WTC11 (cell line): ENCODE measurements around the gene PI4K2A. TPM values are rescaled to one million over a fixed set of nuclear protein-coding genes. Genes with fewer than 3 reads are reported as not detected.
A peak's percentile ranks its signal among the peaks of the same experiment; 100 is the strongest.

Experiments used
- ATAC-seq: fragments of 200-7000 bp; cut with Tn5 transposase; 2 replicates; pipeline ENCODE4 v1.10.0; 2021; ENCODE audit warnings: mild to moderate bottlenecking, moderate library complexity
- CTCF ChIA-PET: fragments of 300-600 bp; sonication (Branson Sonifier 250); formaldehyde crosslinking; loops from one replicate; lab custom pipeline; 2021; ENCODE audit warnings: antibody characterized with exemption; lab: Charles Lee
- POLR2A ChIA-PET: fragments of 350-600 bp; sonication (Branson Sonifier 250); formaldehyde crosslinking; loops from one replicate; lab custom pipeline; 2021; ENCODE audit warnings: antibody characterized with exemption; lab: Charles Lee
- DNase-seq: peaks from one replicate; pipeline ENCODE4 v3.0.0; 2021; ENCODE audit warnings: low spot score
- H3K27ac Mint-ChIP-seq: 2 replicates; pipeline ENCODE4 v1.8.0; 2021; ENCODE audit warnings: mixed read lengths
- H3K27me3 Mint-ChIP-seq: 2 replicates; pipeline ENCODE4 v1.8.0; 2021; ENCODE audit warnings: low read depth, mild to moderate bottlenecking, moderate library complexity, mixed read lengths
- H3K36me3 Mint-ChIP-seq: 2 replicates; pipeline ENCODE4 v1.8.0; 2021; ENCODE audit warnings: mixed read lengths
- H3K4me1 Mint-ChIP-seq: 2 replicates; pipeline ENCODE4 v1.8.0; 2022; ENCODE audit warnings: mixed read lengths
- H3K4me3 Mint-ChIP-seq: 2 replicates; pipeline ENCODE4 v1.8.0; 2021; ENCODE audit warnings: mild to moderate bottlenecking, moderate library complexity, mixed read lengths
- H3K9me3 Mint-ChIP-seq: 2 replicates; pipeline ENCODE4 v1.8.0; 2021; ENCODE audit warnings: mixed read lengths
- ATF1 ChIP-seq: sonication (generic); formaldehyde crosslinking; IDR thresholded peaks from 2 replicates; pipeline ENCODE4 v1.8.1; 2023; ENCODE audit warnings: mild to moderate bottlenecking, moderate library complexity, missing genetic modification reagents
- CREB1 ChIP-seq: sonication (generic); formaldehyde crosslinking; IDR thresholded peaks from 2 replicates; pipeline ENCODE4 v1.8.0; 2023; ENCODE audit warnings: mild to moderate bottlenecking, missing genetic modification reagents
- E2F4 ChIP-seq: sonication (generic); formaldehyde crosslinking; IDR thresholded peaks from 2 replicates; pipeline ENCODE4 v1.8.1; 2022; ENCODE audit warnings: low read depth, mild to moderate bottlenecking, moderate library complexity, missing genetic modification reagents, borderline replicate concordance
- ESRRA ChIP-seq: sonication (generic); formaldehyde crosslinking; IDR thresholded peaks from 2 replicates; pipeline ENCODE4 v1.8.1; 2022; ENCODE audit warnings: mild to moderate bottlenecking, missing genetic modification reagents, borderline replicate concordance
- GTF2I ChIP-seq: fragments of 250-450 bp; sonication (Bioruptor Pico); conservative IDR thresholded peaks from 2 replicates; pipeline ENCODE4 v1.4.0; 2021; ENCODE audit warnings: mild to moderate bottlenecking
- HMGA2 ChIP-seq: fragments of 250-450 bp; sonication (Bioruptor Pico); IDR thresholded peaks from 2 replicates; pipeline ENCODE4 v1.4.0; 2021; ENCODE audit warnings: mild to moderate bottlenecking, moderate library complexity
- MXD4 ChIP-seq: fragments of 250-450 bp; sonication (Bioruptor Pico); IDR thresholded peaks from 2 replicates; pipeline ENCODE4 v1.8.0; 2021; ENCODE audit warnings: mild to moderate bottlenecking, moderate library complexity, borderline replicate concordance
- NFYB ChIP-seq: sonication (generic); formaldehyde crosslinking; conservative IDR thresholded peaks from 2 replicates; pipeline ENCODE4 v1.8.0; 2022; ENCODE audit warnings: low read depth, missing genetic modification reagents
- NR2C2 ChIP-seq: sonication (generic); formaldehyde crosslinking; IDR thresholded peaks from 2 replicates; pipeline ENCODE4 v1.8.0; 2022; ENCODE audit warnings: mild to moderate bottlenecking, missing genetic modification reagents
- SMAD3 ChIP-seq: sonication (generic); formaldehyde crosslinking; IDR thresholded peaks from 2 replicates; pipeline ENCODE4 v1.8.0; 2022; ENCODE audit warnings: missing genetic modification reagents, mild to moderate bottlenecking, borderline replicate concordance
- SOX15 ChIP-seq: fragments of 250-450 bp; sonication (Bioruptor Pico); IDR thresholded peaks from 2 replicates; pipeline ENCODE4 v1.9.0; 2021; ENCODE audit warnings: mild to moderate bottlenecking
- TEAD1 ChIP-seq: sonication (generic); formaldehyde crosslinking; IDR thresholded peaks from 2 replicates; pipeline ENCODE4 v1.8.0; 2022; ENCODE audit warnings: mild to moderate bottlenecking, missing genetic modification reagents
- ZNF121 ChIP-seq: sonication (generic); formaldehyde crosslinking; IDR thresholded peaks from 2 replicates; pipeline ENCODE4 v1.8.0; 2023; ENCODE audit warnings: missing genetic modification reagents
- ZNF138 ChIP-seq: sonication (generic); formaldehyde crosslinking; conservative IDR thresholded peaks from 2 replicates; pipeline ENCODE4 v1.8.1; 2022; ENCODE audit warnings: mild to moderate bottlenecking, moderate library complexity, missing genetic modification reagents
- ZNF219 ChIP-seq: sonication (generic); formaldehyde crosslinking; IDR thresholded peaks from 2 replicates; pipeline ENCODE4 v1.8.0; 2023; ENCODE audit warnings: missing genetic modification reagents, mild to moderate bottlenecking, borderline replicate concordance
- ZNF232 ChIP-seq: sonication (generic); formaldehyde crosslinking; IDR thresholded peaks from 2 replicates; pipeline ENCODE4 v1.8.0; 2022; ENCODE audit warnings: mild to moderate bottlenecking, missing genetic modification reagents
- ZNF671 ChIP-seq: fragments of 250-450 bp; sonication (Bioruptor Pico); IDR thresholded peaks from 2 replicates; pipeline ENCODE4 v1.8.0; 2021; ENCODE audit warnings: mild to moderate bottlenecking
- total RNA-seq: library from RNA; stranded (reverse); gene quantifications from 3 replicates; pipeline ENCODE4 v1.2.3, GENCODE V29; 2021
- TF ChIP-seq, protein P1 (sequence below): fragments of 250-450 bp; sonication (Bioruptor Pico); conservative IDR thresholded peaks from 2 replicates; pipeline ENCODE4 v1.9.0; 2021; ENCODE audit warnings: mild to moderate bottlenecking
- TF ChIP-seq, protein P2 (sequence below): sonication (generic); formaldehyde crosslinking; IDR thresholded peaks from 2 replicates; pipeline ENCODE4 v1.8.1; 2023; ENCODE audit warnings: mild to moderate bottlenecking, missing genetic modification reagents, moderate library complexity
- TF ChIP-seq, protein P3 (sequence below): sonication (generic); formaldehyde crosslinking; IDR thresholded peaks from 2 replicates; pipeline ENCODE4 v1.8.1; 2022; ENCODE audit warnings: mild to moderate bottlenecking, missing genetic modification reagents, moderate library complexity, borderline replicate concordance
- TF ChIP-seq, protein P4 (sequence below): sonication (generic); formaldehyde crosslinking; IDR thresholded peaks from 2 replicates; pipeline ENCODE4 v1.8.0; 2023; ENCODE audit warnings: missing genetic modification reagents
- TF ChIP-seq, protein P5 (sequence below): fragments of 250-450 bp; sonication (Bioruptor Pico); IDR thresholded peaks from 2 replicates; pipeline ENCODE4 v1.9.0; 2021; ENCODE audit warnings: mild to moderate bottlenecking
- TF ChIP-seq, protein P6 (sequence below): sonication (generic); formaldehyde crosslinking; conservative IDR thresholded peaks from 2 replicates; pipeline ENCODE4 v1.8.1; 2023; ENCODE audit warnings: mild to moderate bottlenecking, low read depth, missing genetic modification reagents, moderate library complexity
- TF ChIP-seq, protein P7 (sequence below): sonication (generic); formaldehyde crosslinking; IDR thresholded peaks from 2 replicates; pipeline ENCODE4 v1.8.0; 2022; ENCODE audit warnings: mild to moderate bottlenecking, missing genetic modification reagents

PI4K2A gene
- total RNA-seq, 1 experiment from 2014 or later = 19.5 TPM

- TF ChIP-seq ZNF219 (CRISPR knock-in tag) = no peak
- no peak for TF ChIP-seq GTF2I
- TF ChIP-seq, protein P1, sequence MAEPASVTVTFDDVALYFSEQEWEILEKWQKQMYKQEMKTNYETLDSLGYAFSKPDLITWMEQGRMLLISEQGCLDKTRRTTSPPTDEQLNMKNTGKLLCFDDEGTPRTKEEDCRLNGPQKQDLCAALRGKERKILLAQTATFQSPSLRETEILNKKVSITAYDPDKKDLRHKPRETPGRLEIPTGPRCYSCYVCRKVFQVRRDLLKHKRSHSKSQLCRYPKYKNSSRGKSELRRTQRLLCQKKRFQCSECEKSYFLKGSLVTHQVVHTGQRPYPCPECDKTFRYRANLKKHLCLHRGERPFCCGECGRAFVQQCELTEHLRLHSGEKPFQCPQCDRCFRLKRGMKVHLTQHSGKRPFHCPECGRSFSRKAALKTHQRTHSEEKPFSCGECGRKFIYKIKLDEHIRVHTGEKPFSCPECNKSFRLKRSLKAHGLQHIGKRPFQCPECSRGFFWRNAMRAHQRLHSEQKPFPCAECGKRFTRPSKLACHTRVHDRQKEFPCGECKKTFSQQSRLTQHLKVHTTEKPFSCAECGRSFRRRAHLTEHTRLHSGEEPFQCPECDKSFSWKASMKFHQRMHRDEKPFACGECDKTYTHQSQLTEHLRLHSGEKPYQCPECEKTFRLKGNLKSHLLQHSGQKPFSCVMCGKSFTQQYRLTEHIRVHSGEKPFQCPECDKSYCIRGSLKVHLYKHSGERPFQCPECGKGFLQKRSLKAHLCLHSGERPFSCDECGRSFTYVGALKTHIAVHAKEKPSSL (CRISPR knock-in tag) = no peak
- TF ChIP-seq, protein P2, sequence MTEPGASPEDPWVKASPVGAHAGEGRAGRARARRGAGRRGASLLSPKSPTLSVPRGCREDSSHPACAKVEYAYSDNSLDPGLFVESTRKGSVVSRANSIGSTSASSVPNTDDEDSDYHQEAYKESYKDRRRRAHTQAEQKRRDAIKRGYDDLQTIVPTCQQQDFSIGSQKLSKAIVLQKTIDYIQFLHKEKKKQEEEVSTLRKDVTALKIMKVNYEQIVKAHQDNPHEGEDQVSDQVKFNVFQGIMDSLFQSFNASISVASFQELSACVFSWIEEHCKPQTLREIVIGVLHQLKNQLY (CRISPR knock-in tag) = no peak
- TF ChIP-seq, protein P3, sequence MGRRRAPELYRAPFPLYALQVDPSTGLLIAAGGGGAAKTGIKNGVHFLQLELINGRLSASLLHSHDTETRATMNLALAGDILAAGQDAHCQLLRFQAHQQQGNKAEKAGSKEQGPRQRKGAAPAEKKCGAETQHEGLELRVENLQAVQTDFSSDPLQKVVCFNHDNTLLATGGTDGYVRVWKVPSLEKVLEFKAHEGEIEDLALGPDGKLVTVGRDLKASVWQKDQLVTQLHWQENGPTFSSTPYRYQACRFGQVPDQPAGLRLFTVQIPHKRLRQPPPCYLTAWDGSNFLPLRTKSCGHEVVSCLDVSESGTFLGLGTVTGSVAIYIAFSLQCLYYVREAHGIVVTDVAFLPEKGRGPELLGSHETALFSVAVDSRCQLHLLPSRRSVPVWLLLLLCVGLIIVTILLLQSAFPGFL (CRISPR knock-in tag) = no peak
- TF ChIP-seq SMAD3 = no peak
- no peak for TF ChIP-seq CREB1 (CRISPR knock-in tag)
- TF ChIP-seq, protein P4, sequence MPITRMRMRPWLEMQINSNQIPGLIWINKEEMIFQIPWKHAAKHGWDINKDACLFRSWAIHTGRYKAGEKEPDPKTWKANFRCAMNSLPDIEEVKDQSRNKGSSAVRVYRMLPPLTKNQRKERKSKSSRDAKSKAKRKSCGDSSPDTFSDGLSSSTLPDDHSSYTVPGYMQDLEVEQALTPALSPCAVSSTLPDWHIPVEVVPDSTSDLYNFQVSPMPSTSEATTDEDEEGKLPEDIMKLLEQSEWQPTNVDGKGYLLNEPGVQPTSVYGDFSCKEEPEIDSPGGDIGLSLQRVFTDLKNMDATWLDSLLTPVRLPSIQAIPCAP (CRISPR knock-in tag) = no peak
- no peak for TF ChIP-seq NFYB (CRISPR knock-in tag)
- TF ChIP-seq ESRRA (CRISPR knock-in tag) = no peak
- no peak for TF ChIP-seq SOX15 (CRISPR knock-in tag)
- no peak for TF ChIP-seq MXD4 (CRISPR knock-in tag)
- TF ChIP-seq, protein P5, sequence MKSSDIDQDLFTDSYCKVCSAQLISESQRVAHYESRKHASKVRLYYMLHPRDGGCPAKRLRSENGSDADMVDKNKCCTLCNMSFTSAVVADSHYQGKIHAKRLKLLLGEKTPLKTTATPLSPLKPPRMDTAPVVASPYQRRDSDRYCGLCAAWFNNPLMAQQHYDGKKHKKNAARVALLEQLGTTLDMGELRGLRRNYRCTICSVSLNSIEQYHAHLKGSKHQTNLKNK (CRISPR knock-in tag) = no peak
- TF ChIP-seq, protein P6, sequence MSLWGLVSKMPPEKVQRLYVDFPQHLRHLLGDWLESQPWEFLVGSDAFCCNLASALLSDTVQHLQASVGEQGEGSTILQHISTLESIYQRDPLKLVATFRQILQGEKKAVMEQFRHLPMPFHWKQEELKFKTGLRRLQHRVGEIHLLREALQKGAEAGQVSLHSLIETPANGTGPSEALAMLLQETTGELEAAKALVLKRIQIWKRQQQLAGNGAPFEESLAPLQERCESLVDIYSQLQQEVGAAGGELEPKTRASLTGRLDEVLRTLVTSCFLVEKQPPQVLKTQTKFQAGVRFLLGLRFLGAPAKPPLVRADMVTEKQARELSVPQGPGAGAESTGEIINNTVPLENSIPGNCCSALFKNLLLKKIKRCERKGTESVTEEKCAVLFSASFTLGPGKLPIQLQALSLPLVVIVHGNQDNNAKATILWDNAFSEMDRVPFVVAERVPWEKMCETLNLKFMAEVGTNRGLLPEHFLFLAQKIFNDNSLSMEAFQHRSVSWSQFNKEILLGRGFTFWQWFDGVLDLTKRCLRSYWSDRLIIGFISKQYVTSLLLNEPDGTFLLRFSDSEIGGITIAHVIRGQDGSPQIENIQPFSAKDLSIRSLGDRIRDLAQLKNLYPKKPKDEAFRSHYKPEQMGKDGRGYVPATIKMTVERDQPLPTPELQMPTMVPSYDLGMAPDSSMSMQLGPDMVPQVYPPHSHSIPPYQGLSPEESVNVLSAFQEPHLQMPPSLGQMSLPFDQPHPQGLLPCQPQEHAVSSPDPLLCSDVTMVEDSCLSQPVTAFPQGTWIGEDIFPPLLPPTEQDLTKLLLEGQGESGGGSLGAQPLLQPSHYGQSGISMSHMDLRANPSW (CRISPR knock-in tag) = no peak
- TF ChIP-seq, protein P7, sequence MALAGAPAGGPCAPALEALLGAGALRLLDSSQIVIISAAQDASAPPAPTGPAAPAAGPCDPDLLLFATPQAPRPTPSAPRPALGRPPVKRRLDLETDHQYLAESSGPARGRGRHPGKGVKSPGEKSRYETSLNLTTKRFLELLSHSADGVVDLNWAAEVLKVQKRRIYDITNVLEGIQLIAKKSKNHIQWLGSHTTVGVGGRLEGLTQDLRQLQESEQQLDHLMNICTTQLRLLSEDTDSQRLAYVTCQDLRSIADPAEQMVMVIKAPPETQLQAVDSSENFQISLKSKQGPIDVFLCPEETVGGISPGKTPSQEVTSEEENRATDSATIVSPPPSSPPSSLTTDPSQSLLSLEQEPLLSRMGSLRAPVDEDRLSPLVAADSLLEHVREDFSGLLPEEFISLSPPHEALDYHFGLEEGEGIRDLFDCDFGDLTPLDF (CRISPR knock-in tag) = no peak
- TF ChIP-seq HMGA2 = no peak
Measured at GRCh38 chr10:97713339-97713825, 72.9 kb downstream of the PI4K2A start, which contains the start of gene MARVELD1 (continued).

DNA sequence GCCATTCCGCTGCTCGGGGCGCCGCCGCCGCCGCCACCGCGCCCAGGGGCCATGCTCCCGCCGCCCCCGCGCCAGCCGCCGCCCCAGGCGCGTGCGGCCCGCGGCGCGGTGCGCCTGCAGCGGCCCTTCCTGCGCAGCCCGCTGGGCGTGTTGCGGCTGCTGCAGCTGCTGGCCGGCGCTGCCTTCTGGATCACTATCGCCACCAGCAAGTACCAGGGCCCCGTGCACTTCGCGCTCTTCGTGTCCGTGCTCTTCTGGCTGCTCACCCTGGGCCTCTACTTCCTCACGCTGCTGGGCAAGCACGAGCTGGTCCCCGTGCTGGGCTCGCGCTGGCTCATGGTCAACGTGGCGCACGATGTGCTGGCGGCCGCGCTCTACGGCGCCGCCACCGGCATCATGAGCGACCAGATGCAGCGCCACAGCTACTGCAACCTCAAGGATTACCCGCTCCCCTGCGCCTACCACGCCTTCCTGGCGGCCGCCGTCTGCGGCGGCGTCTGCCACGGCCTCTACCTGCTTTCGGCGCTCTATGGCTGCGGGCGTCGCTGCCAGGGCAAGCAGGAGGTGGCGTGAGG, 73.4 kb downstream of the PI4K2A start:
- Mint-ChIP-seq H3K27ac (peak overlapping the region; percentile 97), H3K27me3 (peaks cover 3% of the 10 kb centered on the region; the same call in 1 of the 2 replicates), H3K4me3 (peak overlapping the region; percentile 98), H3K36me3 (peaks cover 8% of the 10 kb centered on the region), H3K4me1 (peaks cover 52% of the 10 kb centered on the region), H3K9me3 (no peaks in the 10 kb centered on the region)
- ChIA-PET CTCF (interaction anchor here (0.9 to 4.7 kb wide), 12 partner anchors 9 to 148 kb away, joined by 3 to 45 read pairs (median 10); partner anchors contain the start of genes AVPI1 and ZFYVE27), POLR2A (interaction anchor here (0.6 to 3.0 kb wide), 10 partner anchors 9 to 151 kb away, joined by 3 to 27 read pairs (median 4); partner anchors contain the start of genes AVPI1 and ZFYVE27)
- ATAC-seq = peak; percentile 14
- DNase-seq = peak; percentile 67
- TF ChIP-seq ZNF232 = peak; percentile 65; the same call in 1 of the 2 replicates
- peak; percentile 77 for TF ChIP-seq NR2C2 (CRISPR knock-in tag)
- TF ChIP-seq TEAD1 (CRISPR knock-in tag) = peak; percentile 40; the same call in 1 of the 2 replicates
- no peak for TF ChIP-seq ZNF671
- TF ChIP-seq ZNF121 (CRISPR knock-in tag) = peak; percentile 28; the same call in 1 of the 2 replicates
- 0 out of 2 replicates have a peak, but pooled peaks have one; percentile 79 for TF ChIP-seq ATF1
- TF ChIP-seq, protein P4 (CRISPR knock-in tag) = peak; percentile 74
- no peak for TF ChIP-seq E2F4 (CRISPR knock-in tag)
- TF ChIP-seq ZNF138 = peak; percentile 70; the same call in 1 of the 2 replicates
